ENCODE data around the gene CDS1.
A peak's percentile ranks its signal among the peaks of the same experiment; 100 is the strongest.
"Not testable (repeated sequence)": the region's sequence is repeated elsewhere in the genome, so short reads cannot be mapped to it uniquely, and the experiment has no call there.

CDS1 gene

DNA sequence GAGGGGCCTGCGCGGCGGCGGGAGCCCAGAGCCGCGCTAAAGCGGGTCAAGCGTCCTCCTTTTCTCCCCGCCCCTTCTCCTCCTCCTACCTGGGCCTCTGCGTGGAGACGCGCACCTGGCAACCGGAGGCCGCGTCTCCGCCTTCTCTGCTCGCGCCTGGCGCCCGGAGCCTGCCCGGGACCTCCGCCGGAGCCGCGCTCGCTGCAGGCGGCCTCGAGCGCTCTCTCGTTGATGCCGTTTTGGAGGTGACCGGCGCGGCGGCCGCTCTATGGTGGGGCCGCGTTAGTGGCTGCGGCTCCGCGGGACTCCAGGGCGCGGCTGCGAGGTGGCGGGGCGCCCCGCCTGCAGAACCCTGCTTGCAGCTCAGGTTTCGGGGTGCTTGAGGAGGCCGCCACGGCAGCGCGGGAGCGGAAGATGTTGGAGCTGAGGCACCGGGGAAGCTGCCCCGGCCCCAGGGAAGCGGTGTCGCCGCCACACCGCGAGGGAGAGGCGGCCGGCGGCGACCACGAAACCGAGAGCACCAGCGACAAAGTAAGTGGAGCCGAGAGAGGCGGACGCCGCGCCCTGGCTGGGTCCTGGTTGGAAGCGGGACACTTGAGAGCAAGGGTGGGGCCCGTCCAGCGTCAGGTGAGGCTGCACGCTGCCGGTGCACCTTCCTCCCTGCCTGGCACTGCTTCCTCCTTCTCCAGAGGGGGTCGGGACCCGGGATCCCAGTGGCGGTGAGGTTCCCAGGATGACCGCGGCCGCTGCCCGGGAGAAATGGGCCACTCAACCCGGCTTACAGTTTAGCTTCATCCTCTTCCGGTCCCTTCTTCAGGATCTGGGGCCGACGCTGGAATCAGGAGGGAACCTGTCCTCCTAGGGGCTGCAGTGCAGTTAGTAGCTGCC lies at the start of gene CDS1:
CDS1 (plus strand) TSS at position 140 of the 888 bp plus-strand sequence; CDS start at position 415, 275 bp downstream.
- DNase-seq (ENCODE audit: low spot score) = peak; percentile 22

DNA sequence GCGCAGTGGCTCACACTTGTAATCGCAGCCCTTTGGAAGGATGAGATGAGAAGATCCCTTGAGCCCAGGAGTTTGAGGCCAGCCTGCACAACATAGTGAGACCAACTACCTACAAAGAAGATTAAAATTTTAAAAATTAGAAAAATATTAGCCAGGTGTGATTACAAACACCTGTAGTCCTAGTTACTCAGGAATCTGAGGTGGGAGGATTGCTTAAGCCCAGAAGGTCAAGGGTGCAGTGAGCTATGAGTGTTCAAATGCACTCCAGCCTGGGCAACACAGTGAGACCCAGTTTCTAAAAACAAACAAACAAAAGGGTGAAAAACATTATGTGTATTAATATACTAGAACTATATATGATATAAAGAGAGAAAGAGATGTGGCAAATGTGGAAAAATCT lies 47.0 kb upstream of the CDS1 start:
- DNase-seq (ENCODE audit: low spot score) = no peak

DNA sequence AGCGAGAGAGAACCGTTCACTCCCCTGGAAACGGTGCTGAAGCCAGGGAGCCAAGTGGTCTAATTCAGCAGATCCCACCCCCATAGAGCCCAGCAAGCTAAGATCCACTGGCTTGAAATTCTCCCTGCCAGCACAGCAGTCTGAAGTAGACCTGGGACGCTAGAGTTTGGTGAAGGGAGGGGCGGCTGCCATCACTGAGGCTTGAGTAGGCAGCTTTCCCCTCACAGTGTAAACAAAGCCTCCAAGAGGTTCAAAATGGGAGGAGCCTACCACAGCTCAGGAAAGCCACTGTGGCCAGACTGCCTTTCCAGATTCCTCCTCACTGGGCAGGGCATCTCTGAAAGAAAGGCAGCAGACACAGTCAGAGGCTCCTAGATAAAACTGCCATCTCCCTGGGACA lies 37.8 kb upstream of the CDS1 start:
- no peak for DNase-seq (ENCODE audit: low spot score)

DNA sequence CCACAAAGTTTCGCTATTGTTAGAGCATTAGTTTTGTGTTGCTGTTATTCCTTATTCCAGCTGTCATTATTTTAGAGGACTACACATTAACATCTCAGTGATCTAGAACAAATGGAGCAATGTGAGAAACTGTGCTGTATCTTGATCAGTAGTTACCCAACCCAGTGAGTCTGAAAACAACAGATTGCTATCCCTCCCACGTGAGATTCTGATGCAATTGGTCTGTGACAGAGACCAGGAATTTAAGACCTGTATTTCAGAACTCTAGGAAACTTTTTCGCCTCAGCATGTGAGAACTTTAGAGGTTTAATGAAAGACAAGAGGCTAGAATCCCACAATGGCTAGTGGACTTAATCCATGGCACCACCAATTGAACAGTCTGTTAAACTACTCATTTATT lies 35.7 kb upstream of the CDS1 start:
- no peak for DNase-seq (ENCODE audit: low spot score)

DNA sequence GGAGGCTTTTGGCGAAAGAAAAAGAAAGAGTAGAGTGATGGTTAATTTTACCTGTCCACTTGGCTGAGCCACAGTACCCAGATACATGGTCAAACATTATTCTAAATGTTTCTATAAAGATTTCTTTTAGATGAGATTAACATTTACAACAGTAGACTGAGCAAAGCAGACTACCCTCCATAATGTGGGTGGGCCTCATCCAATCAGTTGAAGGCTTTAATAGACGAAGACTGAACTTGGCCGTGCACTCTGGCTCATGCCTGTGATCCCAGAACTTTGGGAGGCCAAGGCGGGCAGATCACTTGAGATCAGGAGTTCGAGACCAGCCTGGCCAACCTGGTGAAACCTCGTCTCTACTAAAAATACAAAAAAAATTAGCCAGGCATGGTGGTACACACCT lies 33.7 kb upstream of the CDS1 start:
- DNase-seq (ENCODE audit: low spot score) = not testable (repeated sequence)

DNA sequence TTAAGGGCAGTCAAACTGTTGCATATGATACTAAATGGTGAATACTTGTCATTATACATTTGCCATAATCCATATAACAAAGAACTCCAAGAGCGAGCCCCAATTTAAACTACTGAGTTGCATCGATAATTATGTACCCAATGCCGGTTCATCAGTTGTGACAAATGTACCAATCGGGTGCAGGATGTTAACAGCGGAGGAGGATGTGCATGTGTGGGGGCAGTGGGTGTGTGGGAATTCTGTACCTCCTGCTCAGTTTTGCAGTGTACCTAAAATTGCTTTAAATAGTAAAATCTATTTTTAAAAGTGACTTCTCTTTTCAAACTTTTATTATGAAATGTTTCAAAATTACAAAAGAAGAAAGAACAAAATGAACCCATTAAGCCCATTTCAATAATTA lies 20.8 kb upstream of the CDS1 start:
- DNase-seq (ENCODE audit: low spot score) = no peak

DNA sequence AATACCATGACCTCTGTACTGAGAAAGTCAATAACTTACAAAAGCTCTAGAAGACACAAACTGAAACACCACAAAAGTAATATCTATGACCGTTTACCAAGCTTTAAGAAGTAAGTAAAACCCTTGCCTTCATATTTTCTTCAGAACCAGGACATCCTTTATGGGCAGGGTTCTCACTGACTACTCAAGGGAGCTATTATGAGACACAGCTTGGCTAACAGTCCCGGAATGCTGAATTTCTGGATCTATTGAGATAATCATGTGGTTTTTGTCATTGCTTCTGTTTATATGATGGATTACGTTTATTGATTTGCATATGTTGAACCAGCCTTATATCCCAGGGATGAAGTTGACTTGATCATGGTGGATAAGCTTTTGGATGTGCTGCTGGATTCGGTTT lies 19.9 kb upstream of the CDS1 start:
- DNase-seq (ENCODE audit: low spot score) = no peak

DNA sequence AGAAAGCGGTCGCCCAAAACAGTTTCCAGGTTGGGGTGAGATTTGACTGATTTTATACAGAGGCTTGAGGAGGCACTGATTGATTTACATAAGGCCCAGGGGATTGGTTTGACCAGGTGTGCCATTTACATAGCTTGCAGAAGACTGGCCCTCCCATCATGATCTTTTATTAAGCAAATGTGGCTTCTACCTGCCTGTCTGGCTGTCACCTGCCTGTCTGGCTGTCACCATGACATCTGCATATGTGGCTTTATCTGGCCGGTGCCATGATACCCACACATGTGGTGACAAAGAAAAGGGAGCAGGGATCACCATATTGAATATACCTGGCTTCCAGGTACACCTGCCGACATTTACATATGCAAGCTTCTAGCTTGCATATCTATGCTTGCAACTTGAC lies 17.0 kb upstream of the CDS1 start:
- DNase-seq (ENCODE audit: low spot score) = no peak

DNA sequence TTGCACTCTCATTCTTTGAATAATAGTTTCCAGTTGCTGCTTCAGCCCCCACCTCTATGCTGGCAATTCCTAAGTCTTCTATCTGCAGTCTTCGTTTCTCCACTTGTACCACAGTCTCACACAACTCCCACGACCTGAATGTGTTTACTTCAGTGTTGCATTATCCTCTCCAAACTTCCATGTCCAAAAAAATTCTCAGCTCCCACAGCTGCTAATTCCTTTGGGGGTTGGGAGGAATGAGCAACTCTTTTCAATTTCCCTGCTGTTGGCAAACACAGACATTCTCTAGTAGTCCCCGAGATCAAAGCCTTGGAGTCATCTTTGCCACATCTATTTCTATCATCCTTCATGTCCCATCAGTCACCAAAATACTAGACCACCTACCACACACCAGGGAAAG lies 14.4 kb upstream of the CDS1 start:
- DNase-seq (ENCODE audit: low spot score) = no peak

DNA sequence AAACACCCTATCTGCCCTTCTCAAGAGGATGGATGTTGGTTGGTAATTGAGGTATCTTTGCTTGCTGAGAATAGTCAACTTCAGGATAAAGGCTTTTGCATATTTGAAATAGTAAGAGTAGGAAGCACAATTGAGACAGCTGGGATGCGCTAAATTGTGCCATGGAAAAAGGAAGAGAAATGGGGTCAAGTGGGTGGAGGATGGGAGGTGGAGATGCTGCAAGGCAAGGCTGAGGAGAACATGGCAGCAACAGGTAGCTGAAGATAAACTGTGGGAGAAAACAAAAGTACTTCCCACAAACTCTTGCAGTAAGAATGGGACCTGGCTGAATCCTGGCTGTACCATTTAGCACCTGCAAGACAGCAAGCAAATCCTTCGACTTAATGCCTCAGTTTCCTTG lies 13.9 kb upstream of the CDS1 start:
- no peak for DNase-seq (ENCODE audit: low spot score)

DNA sequence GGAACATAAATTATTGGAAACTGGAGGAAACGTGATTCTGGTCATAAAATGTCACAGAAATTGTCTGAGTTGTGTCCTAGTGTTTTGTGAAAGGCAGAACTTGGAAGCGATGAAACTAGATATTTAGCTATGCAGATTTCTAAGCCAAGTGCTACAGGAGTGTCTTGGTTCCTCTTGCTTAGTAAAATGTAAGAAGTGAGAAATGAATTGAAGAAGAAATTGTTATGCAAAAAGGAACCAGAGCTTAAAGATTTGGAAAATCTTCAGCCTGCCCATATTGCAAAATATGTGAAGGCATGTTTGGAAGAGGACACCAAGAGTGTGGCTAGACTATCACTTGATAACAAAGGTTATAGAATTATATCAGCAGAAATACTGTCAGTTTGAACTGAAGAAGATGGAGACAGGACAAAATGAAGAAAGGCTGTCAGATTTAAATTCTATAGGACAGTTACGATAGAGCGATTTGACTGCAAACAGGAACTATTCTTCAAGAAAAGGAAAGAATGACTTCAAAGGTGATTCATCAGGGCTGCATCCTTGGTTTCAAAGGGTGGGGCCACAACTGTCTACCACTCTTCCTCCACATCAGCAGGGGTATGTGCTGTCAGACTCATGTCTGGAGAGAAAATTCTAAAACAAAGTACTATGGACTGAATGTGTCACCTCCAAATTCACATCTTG lies 9.4 kb upstream of the CDS1 start:
- no peak for DNase-seq (ENCODE audit: low spot score)

DNA sequence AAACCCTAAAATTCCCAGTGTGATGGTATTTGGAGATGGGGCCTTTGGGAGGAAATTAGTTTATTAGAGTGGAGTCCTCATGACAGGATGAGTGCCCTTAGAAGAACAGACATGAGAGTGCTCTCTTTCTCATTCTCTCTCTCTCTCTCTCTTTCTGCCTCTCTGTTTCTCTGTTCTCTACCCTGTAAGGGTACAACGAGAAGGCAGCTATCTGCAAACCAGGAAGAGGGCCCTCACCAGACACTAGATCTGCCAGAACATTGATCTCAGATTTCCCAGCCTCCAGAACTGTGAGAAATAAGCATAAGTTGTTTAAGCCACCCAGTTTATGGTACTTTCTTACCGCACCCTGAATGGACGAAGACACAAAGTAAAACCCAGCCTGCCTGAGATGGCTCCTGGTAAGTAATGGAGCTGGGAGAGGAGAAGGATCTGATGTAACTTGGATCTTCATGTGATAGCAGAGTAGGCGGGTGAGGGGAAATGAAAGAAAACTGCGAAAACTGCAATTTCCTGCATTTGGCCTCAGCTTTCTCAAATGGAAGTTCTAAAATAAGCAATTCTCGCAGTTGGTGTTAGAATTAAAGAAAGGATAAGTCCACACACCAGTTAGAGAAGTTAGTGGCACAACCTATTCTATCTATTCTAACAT lies 8.7 kb upstream of the CDS1 start:
- no peak for DNase-seq (ENCODE audit: low spot score)

DNA sequence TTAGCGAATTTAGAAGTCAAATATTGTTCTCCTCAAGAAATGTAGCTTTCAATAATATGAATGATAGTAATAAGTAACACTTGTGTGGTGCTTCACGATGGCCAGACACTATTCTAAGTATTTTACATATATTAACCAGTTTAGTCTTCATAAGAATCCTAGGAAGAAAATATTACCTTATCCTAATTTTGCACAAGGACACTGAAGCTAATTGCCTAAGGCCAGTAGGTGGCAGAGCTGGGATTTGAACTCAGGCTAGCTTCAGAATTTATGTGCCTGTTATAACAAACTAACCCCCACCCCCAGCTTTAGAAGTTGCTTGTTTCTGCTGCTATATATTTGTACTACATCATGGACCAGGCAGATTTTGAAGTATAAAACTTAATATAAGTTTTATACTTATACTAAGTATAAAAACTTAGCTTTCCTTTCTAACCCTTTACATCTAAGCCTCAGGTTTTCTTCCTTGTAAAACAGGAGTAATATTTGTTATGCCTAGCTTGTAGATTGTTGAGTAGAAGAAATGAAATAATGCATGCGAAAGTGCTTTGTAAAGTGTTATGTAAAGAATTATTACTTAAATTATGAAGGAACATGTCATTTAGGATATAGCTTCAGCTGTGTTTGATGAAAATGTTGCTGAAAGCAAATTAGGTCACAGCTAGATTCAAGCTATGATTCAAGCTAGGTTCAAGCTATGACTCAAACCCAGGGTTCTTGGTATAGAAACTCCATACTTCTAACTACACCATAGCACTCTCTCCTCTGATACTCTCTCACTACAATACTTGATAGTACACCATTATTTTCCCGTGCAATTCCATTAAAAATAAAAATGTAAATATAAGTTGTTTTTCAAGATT lies 4.2 kb upstream of the CDS1 start:
- DNase-seq (ENCODE audit: low spot score) = peak; percentile 33

DNA sequence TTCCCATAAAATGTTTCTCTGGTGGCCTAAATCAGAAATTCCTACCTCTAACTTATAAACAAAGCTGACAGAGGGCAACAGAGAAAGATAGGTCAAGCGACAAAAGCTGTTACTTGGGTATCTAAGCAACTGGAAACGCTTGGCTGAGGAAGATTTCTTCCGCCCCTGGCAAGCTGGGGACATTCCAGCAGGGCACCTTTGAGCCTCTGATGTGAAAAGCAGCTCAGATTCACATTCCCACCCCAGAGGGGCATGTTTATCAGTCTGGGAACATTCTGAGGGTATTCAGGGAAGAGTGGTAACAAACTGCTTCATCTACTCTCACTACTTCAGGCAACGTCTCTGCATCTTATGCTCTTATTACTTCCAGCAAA lies 3.5 kb upstream of the CDS1 start:
- no peak for DNase-seq (ENCODE audit: low spot score)

DNA sequence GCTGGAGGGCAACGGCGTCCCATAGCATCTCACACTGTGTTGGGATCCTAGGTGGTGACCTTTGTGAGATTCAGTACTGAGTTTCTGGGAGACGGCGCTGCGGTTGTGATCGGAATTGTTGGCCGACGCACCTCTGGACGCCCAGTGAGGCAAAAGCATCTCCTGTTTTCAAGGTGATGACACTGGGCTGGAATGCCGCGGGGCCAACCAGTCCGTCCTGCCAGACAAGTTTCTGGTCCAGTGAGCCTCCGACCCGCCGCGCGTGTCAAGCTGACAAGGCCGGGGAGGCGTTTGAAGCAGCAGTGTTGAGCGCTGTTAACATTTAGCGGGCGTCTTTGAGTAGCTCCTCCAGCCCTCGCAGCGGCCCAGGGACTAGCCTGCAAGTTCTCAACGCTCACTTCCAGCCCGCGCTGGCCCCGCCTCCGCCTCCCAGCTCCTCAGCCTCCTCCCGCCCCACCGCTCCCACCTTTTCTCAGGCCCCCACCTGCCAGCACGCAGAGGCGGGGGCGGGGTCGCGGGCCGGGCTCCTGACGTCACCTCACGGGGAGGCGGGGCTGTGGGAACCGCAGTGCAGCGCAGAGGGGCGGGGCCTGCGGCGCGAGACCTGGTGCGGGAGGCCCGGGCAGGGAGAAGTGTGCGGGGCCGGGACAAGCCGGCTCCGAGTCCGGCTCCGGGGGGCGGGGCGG lies 482 bp upstream of the CDS1 start:
- DNase-seq (ENCODE audit: low spot score) = peak; percentile 91

DNA sequence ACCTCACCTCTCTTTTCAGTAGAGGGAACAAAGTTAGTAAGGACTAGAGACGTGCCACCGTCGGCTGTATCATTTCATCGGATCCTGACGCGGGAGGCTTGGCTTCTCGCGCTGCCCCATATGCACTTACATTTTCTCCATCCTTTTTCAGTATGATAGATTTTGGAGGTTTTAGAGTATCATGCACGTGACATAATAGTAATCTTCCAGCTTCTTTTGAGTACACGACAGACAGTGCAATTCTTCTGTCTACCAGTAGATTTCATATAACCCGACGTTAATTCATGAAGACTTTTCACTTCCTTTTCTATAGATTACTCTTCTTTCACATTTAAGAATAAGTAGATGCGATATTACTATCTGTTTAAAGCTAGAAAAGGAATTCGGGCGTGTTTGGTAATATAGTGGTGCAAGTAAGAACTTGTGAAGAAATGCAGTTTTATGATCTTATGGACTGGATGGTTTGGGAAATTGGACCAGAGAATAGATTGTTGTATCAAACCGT lies 1.0 kb downstream of the CDS1 start:
- DNase-seq (ENCODE audit: low spot score) = peak; percentile 21

DNA sequence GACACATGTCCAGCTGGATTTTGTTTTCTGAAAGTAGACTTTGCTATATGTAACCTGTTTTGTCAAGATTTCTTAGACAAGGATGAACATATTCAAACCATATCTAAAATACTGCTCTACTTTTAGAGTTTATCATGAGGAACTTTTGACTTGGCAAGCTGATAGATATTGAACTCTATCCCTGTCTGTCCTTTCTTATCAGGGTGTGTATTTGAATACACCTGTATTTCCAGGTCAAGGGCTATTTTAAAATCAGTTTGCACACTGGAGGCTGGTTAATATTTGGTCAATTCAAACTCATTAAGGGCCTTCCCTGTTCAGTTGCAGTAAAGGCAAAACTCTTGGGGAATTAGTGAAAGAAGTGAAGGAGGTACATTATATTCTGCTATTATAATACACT lies 2.3 kb downstream of the CDS1 start:
- DNase-seq (ENCODE audit: low spot score) = no peak

DNA sequence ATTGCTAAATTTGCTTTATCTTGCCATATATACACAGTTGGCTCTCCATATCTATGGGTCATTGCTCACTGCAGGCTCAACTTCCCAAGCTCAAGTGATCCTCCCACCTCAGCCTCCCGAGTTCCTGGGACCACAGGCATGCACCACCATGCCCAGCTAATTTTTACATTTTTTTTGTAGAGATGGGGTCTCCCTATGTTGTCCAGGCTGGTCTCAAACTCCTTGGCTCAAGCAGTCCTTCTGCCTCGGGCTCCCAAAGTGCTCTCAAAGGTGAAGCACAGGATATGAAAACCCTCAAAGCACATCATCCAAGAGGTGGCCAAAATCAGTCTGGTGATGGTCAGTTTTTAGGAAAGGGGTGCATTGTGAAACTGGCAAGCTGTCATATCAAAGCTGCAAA lies 11.8 kb downstream of the CDS1 start:
- DNase-seq (ENCODE audit: low spot score) = no peak

DNA sequence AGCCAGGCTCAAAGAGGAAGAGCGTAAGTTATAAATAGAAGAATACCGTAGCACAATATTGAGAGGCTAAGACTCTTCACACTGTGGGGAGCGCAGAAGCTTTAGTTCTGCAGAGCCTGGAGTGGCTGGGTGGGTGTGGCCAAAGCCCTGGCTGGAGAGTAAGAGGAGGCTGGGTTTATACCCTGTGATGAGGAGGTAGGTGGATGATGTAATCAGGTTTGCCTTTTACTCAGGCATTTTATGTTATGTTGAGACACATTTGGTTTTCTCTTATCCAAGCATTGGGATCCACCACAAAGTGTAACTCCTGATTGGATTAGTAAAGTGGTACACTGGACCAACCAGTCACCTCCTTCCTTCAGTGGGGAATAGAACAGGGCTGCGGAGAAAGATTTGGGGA lies 13.9 kb downstream of the CDS1 start:
- no peak for DNase-seq (ENCODE audit: low spot score)

DNA sequence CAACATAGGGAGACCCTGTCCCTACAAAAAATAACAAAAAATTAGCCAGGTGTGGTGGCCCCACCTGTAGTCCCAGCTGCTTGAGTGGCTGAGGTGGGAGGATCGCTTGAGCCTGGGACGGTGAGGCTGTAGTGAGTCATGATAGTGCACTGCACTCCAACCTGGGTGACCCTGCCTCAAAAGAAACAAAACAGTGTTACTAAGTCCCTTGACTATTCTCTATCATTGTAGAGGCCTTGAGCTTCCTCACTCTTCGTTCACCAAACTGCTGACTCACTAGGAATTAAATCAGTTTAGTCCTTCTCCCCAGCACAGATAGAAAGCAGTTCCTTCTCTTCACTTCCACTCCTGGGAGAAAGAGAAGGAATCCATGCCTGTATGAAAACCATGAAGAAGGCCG lies 14.5 kb downstream of the CDS1 start:
- no peak for DNase-seq (ENCODE audit: low spot score)

DNA sequence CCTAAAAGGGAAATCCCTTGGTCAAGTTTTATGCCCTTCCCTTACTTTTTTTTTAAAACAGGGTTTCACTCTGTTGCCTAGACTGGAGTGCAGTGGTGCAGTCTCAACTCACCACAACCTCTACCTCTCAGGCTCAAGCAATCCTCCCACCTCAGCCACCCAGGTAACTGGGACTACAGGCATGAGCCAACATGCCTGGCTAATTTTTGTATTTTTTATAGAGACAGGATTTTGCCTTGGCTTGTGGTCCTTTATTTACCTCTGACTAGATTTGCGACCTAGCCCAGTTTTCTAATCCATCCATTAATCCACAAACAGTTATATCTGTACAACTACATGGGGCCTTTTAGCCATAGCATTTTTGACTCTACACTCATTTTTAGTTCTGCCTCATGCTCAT lies 23.7 kb downstream of the CDS1 start:
- DNase-seq (ENCODE audit: low spot score) = no peak
